Keratinocyte (primary cell): ENCODE results near the gene RPL34.

Experiments
- EZH2 ChIP-seq: IDR thresholded peaks from one replicate; pipeline ENCODE4 v1.6.1; 2012; ENCODE audit warnings: inconsistent platforms, mild to moderate bottlenecking, low read length, moderate library complexity
- TF ChIP-seq, protein P1 (sequence below), 3 experiments: IDR thresholded peaks in 1 of 3; conservative IDR thresholded peaks in 1 of 3; optimal IDR thresholded peaks in 1 of 3; 2 replicates in 2 of 3; 3 replicates in 1 of 3; pipeline versions ENCODE3 to v1.5.1; 2011; ENCODE audit warnings: low read length in 3 of 3, mild to moderate bottlenecking in 3 of 3, moderate library complexity in 2 of 3, control low read depth in 1 of 3, inconsistent platforms in 1 of 3; ENCODE audit not compliant: insufficient read depth in 2 of 3; ENCODE audit errors: extremely low read depth in 1 of 3

GRCh38 chr4:108662629-108663028 is 42.3 kb downstream of the RPL34 start:
- TF ChIP-seq, protein P1, sequence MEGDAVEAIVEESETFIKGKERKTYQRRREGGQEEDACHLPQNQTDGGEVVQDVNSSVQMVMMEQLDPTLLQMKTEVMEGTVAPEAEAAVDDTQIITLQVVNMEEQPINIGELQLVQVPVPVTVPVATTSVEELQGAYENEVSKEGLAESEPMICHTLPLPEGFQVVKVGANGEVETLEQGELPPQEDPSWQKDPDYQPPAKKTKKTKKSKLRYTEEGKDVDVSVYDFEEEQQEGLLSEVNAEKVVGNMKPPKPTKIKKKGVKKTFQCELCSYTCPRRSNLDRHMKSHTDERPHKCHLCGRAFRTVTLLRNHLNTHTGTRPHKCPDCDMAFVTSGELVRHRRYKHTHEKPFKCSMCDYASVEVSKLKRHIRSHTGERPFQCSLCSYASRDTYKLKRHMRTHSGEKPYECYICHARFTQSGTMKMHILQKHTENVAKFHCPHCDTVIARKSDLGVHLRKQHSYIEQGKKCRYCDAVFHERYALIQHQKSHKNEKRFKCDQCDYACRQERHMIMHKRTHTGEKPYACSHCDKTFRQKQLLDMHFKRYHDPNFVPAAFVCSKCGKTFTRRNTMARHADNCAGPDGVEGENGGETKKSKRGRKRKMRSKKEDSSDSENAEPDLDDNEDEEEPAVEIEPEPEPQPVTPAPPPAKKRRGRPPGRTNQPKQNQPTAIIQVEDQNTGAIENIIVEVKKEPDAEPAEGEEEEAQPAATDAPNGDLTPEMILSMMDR (optimal IDR thresholded peaks at IDR 0.05 in 1 of 3, IDR thresholded peaks at IDR 0.05 in 1 of 3, conservative IDR thresholded peaks at IDR 0.05 in 1 of 3; ENCODE audit: extremely low read depth in 1 of 3, insufficient read depth in 2 of 3, low read length in 3 of 3) = no peak
- no peak for TF ChIP-seq EZH2
